GM18861 (cell line): ENCODE results near the gene TSPAN18.

Experiments used
- ATAC-seq: cut with Tn5 transposase; IDR thresholded peaks from one replicate; pipeline ENCODE4 v1.9.1; 2021; ENCODE audit not compliant: unreplicated experiment

The TSPAN18 gene

DNA sequence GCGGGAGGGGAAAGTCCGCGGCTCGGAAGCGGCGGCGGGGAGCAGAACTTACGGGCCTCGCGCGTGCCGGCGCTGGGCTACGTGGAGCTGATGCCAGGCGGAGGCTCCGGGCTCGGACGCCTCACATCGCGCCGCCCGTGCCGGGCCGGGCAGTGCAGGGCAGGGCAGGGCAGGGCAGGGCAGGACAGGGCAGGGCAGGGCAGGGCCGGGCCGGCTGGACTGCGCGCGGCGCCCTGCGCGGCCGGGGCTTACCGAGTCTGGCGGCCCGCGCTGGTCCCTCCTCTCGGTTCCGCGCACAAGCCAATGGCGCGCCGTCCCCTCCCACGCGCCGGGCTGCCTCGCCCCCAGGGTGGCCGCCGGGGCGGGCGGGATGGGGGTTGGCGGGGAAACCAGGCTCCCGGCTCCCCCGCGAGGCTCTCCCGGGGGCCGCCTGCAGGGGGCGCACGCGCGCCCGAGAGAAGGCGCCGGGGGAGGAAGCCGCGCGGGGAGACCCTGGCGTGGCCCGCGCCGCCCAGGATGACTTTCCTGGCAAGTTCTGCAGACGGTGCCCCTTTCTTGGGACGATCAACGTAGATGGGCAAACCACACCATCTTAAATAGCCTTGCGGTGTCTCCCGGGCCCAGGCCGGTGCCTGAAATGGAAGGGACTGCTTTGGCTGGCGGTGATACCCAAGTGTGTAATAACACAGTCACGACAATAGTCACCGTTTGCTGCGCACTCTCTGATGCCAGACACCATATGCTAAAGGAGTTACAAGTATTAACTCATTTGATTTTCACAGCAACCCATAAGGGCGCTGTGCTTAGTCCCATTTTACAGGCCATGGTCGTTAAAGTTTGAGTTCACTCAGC, 224.1 kb downstream of the TSPAN18 start, which contains the start of gene TP53I11:
TP53I11 (minus strand) TSS at position 259 of the 852 bp plus-strand sequence. CDS start 12,548 bp downstream, outside the sequence.
- no peak for ATAC-seq

DNA sequence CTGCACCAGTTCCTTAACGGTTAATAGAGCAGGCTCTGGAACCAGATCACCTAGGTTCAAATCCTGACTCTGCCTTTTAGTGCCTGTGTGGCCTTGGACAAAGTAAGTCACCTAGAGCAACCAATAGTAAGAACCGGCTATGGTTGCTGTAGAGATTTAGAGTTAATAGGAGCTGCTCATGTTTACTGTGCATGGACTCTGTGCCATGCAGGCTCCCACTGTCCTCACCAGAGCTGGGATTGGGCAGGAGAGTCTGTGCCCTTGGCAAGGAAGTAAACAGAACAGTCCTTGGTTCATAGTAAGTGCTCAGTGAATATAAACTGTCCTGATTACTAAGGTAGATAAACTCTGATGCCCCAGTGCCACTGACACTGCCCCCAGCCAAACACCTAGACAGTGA, 225.3 kb downstream of the TSPAN18 start:
- no peak for ATAC-seq

DNA sequence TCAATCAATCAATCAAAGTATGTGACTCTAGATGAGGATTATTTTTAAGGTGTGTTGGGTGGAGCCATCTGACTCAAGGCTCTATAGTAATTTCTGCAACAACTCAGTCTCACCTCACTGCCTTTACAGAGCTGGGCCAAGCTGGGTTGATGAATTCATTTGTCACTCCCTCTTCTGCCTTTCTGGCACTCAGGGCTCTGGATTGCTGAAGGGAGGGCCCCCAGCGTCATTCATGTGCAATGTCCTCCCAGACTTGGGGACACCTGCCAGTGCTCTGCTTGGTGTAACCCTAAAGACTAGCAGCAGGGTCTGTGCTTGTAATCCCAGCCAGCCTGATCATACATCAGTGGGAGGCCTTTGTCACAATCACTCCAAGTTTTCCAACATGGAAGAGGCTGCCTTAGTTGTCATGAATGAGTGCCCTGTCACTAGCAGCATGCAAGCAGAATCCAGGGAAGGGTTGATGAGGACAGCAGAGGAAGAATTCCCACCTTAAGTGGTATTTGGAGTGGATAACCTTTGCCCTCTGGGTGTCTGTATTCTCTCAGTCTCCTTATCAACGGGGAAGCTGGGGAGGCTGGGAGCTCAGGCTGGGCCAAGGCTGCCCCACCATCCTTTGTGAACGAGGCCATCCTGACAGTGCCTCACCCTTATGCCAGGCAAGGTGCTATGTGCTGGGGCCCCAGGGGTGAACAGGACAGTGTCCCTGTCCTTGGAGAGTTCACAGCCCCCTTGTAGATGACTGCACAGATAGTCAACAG, 225.9 kb downstream of the TSPAN18 start:
- ATAC-seq, result no peak

DNA sequence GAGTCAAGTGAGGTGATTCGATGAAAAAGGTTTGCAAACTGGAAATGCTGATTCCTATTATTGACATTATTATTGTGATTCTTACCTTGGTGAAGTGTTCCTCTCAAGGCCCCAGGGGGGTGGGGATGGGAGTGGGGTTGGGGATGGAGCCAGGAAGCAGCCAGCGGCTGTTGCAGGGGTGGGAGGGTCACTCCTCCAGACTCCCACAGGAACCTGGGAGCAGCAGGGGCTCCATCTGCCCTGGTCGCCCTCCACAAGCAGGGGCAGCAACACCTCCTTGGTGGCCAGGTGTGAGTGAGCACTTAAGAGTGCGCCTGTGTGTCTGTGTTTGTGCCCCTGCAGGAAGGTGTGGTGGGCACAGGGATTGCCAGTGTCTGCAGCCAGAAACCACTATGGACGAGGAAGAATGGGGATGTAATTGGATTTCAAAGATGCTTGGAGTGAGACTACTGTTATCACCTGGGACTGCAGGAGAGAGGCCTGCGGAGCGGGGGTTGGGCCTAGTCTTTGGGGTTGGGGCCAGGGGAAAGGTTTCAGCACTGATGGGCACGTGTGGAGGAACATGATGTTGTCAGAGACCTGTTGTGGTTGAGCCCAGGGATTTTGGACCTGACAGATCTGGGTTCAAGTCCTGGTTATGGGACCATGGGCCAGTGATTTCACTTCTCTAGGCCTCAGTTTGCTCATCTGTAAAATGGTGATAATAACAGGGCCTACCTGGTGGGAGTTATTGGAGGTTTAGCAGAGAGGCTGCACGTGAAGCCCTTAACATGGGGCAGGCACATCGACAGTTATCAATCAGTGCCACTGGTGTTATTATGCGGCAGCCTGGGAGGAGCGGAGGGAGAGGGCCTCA, 227.5 kb downstream of the TSPAN18 start:
- ATAC-seq, result no peak

DNA sequence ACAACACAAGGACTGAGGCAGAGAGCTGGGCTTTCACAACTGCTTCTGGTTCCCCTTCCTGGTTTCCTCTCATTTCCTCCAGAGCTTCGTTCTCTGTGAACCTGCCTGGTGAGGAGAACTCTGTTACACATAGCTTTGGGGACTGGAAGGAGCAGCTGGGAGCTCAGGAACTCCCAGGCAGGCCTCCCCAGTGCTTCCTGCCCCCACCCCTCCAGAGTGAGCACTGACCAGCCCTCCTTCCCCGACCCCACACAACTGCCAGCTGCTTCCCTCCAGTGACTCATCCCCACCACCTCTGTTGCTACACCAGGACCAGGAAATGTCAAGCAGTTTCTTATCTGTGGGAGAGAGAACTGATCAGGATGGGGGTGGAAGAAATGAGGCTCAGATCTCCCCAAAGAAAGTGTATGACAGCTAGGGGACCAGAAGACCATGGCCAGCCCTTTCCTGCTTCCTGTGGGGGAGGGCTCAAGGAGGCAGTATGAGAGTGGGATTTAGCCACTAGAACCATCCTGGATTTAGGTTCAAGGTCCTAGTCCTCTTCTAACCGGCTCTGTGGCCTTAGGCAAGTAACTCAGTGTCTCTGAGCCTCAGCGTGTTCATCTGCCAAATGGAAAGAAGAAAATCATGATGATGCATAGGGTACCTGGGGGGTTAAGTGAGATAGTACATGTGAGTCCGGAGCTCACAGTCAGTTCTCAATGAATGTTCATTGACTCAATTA, 228.4 kb downstream of the TSPAN18 start:
- ATAC-seq, result no peak

DNA sequence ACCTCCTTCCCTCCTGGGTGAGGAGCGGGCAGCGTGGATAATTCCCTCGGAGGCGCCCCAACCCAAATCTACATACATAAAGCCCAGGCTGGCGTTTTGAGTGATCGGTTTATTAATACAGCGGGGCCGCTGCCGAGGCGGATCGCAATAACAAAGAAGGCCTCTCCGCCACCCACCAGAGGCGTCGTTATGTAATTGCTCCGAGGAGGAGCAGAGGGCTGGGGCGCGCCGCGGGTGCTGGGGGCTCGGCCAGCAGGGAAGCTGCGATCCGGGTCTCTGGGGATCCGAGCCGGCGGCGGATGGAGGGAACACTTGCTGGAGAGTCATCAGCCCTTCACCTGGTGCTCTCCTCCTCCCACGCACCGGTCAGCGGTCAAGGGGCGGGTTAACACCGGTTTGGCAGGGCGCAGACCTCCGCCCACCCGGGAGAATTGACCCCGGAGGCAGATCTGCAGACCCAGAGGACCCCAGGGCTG, 230.3 kb downstream of the TSPAN18 start:
- no peak for ATAC-seq

DNA sequence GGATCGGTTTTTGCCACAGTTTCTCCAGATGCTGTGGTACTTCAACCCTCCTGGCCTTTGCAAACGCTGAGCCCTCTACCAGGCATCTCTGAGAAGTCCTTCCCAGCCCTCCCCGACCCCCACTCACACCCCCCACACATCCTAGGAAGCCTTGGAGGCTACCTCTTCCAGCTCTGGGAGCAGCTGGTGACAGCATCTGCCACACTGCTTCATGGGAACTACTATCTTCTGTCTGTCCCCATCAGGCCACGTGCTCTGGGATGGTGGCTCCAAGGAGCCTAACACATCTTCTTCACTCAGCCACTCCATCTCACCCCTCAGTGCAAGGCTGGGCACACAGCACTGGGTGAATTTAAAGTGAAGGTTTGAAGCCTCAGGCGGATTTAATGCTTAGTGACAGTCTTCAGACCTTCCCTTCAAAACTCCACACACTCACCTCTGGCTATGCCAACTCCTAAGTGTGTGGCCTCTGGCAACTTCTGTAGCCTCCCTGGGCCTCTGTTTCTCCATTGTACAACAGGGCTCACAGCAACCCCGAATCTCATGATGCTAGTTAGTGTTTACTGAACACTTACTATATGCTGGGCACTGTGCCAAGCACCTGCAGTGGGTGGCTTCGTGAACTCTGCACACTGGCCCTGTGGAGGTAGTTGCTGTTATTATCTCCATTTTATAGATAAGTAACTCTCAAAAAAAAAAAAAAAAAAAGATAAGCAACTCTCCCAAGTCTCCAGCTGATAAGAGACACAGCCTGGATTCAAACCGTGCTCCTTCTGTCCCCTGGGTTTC, 231.2 kb downstream of the TSPAN18 start:
- no peak for ATAC-seq

DNA sequence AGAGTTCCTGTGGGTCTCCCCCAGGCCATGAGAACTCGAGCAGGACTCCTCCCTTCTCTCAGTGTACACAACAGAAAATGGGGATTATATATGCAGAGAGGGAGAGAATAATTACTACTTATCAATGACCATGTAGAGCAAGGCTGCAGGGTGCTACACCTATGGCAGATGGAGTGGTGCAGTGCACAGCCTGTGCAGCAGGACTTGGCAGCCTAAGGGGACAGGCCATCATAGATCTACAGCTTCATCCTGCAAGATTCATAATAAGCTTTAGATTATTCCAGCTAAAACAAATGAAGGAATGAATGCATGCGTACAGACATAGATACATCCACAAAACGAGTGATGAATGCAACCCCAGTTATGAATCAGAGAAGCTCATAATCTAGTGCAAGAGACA, 232.3 kb downstream of the TSPAN18 start:
- no peak for ATAC-seq

DNA sequence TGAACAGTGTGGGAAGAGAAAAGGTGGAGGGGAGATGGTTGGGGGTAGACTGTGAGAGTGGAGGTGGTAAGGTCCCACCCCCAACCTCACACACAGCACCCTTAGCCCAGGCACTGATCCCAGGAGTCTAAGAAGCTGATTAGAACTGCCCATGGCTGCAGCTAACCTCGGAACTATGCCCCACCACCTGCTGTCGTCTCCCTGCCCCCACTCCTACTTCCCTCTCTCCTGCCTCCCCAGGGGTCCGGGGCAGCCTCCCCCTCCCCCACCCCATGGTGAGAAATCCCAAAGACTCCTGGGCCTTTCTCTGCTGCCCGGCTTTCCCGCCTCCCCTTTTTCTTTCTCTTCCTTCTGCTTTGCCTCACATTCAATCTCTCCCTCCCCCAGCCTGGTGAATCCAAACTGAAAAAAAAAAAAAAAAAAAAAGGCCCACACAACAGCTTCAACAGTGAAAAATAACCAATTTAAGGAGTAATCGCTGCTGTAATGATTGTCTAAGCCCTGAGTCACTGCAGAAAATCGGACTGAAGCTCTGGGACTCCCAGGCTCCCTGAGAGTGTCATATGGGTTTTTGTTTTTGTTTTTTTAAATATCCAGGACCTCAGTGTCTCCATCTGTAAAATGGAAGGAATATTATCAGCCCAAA, 233.6 kb downstream of the TSPAN18 start:
- ATAC-seq, result no peak

DNA sequence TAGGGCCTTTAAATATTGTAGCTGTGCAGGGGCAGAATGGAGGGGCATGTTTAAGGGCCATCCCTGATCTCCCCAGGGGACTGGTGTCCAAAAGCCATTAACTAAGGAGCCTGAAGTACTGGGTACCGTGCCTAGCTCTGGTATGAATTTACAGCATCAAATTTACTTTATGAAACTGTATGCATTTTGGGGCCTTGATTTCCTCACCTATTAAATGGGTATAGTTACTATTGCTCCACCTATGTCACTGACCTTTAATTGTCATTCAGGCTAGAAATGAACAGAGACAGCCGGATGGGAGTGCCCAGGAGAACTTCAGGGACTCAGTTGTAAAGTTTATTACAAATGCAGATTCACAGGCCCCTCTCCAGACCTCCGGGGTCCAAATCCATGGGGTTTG, 235.7 kb downstream of the TSPAN18 start:
- ATAC-seq, result no peak

DNA sequence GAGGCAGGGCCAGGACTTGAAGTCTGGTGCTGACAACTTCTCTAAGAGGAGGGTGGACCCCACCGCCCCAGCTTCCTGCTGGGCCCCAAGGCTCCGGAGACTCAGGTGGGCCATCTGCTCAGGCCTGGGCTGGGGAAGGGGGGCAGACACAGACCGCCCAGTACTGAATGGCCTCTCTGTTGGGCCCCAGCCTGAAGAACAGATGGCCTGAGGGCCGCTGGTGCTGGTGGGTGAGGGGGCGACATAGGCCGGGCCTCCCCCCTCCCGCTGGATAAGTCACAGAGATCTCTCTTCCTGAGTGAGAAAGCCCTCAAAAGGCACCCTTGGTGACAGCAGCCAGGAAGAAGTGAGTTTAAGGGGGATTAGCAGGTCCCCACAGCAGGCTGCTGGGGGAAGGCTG, 236.4 kb downstream of the TSPAN18 start:
- no peak for ATAC-seq

DNA sequence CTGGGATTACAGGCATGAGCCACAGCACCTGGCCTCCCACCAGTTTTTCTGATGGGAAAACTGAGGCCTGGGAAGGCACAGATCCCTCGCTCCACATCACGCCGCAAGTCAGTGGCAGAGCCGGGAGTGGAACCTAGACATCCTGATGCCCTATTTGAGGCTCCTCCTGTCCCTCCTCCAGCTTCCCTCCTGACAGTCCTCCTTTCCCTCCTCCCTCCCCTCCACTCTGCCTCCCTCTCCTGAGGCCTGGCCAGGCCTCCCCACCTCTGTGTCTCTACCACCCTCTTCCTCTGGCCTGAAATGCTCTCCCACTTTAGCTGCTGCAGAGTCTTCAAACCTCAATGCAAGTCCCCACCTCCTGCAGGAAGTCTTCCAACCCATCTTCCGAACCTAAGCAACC, 237.2 kb downstream of the TSPAN18 start:
- no peak for ATAC-seq

DNA sequence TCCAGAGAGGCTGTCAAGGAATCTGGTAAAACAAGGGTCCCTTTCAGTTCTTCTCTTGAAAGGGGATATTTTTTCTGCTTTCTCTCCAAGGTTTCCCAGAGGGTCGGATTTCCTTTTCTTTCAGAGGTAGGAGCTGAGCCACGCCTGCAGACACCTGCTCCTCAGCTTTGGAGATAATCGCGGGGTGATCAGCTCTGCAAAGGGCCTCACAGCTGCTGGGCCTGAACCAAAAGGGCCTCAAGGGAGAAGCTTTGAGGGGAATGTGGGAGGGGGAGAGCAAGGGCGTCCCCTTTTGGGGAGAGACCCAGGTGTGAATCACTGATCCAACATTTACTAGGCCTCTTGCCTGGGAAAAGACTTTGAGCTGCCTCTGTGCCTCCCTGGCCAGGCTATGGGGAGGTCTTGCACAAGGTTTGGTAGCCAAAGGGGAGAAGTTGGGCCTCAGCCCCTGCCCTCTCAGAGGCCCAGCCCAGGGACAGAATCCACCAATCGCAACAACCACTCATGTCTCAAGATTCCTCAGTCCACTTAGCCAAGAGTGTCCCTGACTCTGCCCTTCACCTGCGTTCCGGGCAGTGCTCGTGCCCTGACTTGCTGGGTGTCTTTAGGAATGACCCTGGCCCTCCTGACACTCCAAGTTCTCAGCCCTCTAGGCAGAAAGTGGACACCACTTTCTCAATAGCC, 237.9 kb downstream of the TSPAN18 start:
- no peak for ATAC-seq

DNA sequence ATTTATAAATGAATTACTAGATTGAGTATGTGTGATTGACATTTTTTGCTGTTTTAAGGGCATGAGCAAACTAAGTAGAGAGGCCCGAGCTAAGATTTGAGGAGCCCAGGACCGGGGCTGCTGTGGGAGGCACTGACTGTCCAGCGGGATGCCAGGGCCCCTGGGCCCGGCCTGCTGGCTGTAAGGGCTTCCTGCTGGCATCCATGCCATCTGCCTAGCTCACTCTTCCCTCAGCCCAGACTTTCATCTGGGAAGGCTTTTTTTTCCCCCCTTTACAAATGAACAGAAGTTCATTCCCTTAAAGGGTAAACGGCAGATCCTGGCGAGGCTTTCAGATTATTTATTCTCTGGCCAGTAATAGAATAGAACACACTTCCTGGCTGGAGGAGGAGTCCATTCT, 239.9 kb downstream of the TSPAN18 start:
- ATAC-seq, result no peak

DNA sequence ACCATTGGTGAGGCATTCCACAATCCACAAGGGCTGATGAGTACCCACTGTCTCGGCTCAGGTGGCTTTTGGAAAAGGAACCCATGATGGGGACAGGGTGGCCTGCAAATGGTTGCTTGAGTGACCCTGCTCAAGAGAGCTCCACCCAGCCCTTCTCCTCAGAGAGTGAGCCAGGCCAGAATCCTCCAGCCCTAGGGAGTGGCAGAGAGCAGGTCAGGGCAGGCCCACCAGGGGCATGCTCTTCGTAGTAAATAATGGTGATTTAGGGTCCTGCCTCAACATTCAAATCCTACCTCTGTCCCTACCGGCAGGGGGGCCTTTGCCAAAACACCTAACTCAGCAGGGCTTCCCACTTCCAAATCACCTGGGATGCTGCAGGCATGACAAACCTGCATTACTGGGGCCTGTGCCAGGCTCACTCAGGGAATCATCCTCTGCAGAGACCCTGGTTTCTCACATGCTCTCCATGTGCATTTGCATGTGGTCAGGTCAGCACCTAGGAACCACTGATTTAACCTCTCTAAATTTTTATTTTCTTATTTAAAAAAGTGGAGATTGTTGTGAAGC, 241.3 kb downstream of the TSPAN18 start:
- ATAC-seq, result no peak

DNA sequence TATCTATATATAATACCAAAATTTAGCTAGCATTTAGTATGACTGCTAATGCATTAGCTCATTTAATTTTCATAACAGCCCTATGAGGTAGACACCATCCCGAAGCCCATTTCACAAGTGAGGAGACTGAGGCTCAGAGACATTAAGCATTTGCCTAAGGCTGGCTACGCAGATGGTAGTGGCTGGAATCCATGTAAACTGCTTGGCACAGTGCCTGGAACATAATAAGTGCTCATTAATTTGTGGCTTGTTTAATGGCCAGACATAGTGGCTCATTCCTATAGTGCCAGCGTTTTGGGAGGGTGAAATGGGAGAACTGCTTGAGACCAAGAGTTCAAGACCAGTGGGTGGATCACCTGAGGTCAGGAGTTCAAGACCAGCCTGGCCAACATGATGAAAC, 241.7 kb downstream of the TSPAN18 start:
- ATAC-seq, result no peak

DNA sequence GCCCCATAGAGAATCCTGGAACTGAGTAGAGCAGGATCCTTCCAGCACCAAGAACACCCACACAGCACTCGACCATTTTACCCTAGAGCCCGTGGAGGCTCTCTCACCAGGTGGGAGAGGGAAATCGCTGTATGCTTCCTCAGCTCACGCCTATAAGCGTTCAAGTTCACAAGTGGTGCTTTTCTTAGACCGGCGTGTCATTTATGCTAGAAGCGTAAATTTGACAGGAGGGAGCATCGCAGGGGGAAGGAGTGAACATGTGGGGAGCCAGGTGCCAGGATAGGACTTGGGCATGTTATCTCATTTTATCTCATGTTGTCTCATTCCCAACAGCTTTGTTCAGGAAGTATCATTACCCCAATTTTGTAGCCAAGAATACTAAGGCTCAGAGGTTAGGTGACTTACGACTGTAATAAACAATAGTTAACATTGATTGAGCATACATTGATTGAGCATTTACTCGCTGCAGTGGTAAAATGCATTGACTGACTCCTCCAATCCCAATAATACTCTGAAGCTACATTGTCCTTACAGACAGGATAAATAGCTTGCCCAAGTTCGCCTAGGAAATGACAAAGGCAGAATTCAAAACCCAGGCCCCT, 243.0 kb downstream of the TSPAN18 start:
- ATAC-seq, result no peak

DNA sequence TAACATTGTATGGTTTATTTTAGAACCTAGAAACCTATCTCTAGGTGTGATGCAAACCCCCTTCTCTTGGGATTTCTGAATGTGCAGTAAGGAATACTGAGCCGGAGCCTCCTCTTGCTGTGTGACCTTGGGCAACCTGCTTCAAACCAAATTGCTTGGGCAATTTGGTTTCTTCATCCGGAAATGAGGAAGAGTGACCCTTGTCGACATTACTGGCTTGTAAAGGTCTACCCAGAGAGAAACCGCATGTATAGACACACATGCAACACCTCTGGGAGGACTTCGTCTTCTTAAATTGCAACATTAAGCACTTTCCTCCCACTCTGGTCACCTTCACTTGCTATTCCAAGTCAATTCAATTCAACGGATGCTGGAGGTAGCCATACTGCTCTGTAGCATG, 243.5 kb downstream of the TSPAN18 start:
- ATAC-seq, result no peak
